HepG2 (cell line): Measurements from ENCODE around the gene HECA. TPM values are rescaled to one million over a fixed set of nuclear protein-coding genes. Genes with fewer than 3 reads are reported as not detected.

Experiments used
- ATAC-seq: fragments of 200-7000 bp; cut with Tn5 transposase; 3 replicates; pipeline ENCODE4 v1.9.1; 2020; ENCODE audit warnings: mild to moderate bottlenecking, moderate library complexity
- BruUV-seq: library from RNA; stranded (reverse); fragments of 400-500 nt; replicated peaks from 2 replicates; lab custom pipeline; 2021; lab: Mats Ljungman, UMichigan
- CTCF ChIA-PET: fragments of 300-600 bp; formaldehyde crosslinking; extraction: SDS; loops from one replicate; lab custom pipeline; 2021; ENCODE audit warnings: low total read pairs, inconsistent platforms, low intra/inter-chr PET ratio; lab: Yijun Ruan, JAX
- POLR2A ChIA-PET: fragments of 350-600 bp; sonication (Branson Sonifier 250); formaldehyde crosslinking; loops from one replicate; lab custom pipeline; 2020; ENCODE audit warnings: antibody characterized with exemption, inconsistent platforms; lab: Yijun Ruan, JAX
- DNase-seq: peaks from one replicate; pipeline ENCODE4 v3.0.0-alpha.2; 2015; ENCODE audit warnings: low spot score
- FAIRE-seq: peaks from 3 replicates; lab custom pipeline; 2011; peaks lifted over from hg19 to GRCh38; lab: Jason Lieb, UNC
- H2AFZ ChIP-seq: one replicate; pipeline ENCODE4 v1.6.1; 2011; ENCODE audit warnings: low read length, inconsistent platforms
- H3K27ac ChIP-seq: fragments of 300-600 bp; 3 replicates; pipeline ENCODE4 v1.8.0; 2011; ENCODE audit warnings: mixed run types, mild to moderate bottlenecking, mixed read lengths, low read length, inconsistent platforms; ENCODE audit not compliant: insufficient read depth; ENCODE audit errors: extremely low read length
- H3K27me3 ChIP-seq, 2 experiments: fragments of 200-600 bp in 1 of 2; 2 replicates in 1 of 2; 3 replicates in 1 of 2; pipeline versions ENCODE4 v1.6.0 to v1.8.0; 2011; ENCODE audit warnings: low read length in 2 of 2, mild to moderate bottlenecking in 2 of 2, moderate library complexity in 2 of 2, inconsistent platforms in 1 of 2; ENCODE audit not compliant: insufficient read depth in 2 of 2, control insufficient read depth in 1 of 2
- H3K36me3 ChIP-seq, 2 experiments: fragments of 200-600 bp in 1 of 2; replicated peaks in 1 of 2; 2 replicates in 1 of 2; 3 replicates in 1 of 2; pipeline versions ENCODE4 v1.5.1 to v1.8.0; 2011; ENCODE audit warnings: low read length in 2 of 2, inconsistent platforms in 1 of 2; ENCODE audit not compliant: insufficient read depth in 2 of 2, control insufficient read depth in 1 of 2
- H3K4me1 ChIP-seq: 2 replicates; pipeline ENCODE4 v1.5.1; 2012; ENCODE audit warnings: low read length, inconsistent platforms; ENCODE audit not compliant: insufficient read depth
- H3K4me2 ChIP-seq: 2 replicates; pipeline ENCODE4 v1.6.0; 2011; ENCODE audit warnings: low read depth, low read length, inconsistent platforms
- H3K4me3 ChIP-seq, 3 experiments: fragments of 200-600 bp in 1 of 3; sonication (generic), shearing (Covaris generic) in 1 of 3; replicated peaks in 1 of 3; 2 replicates each; pipeline ENCODE4 v1.5.1; 2011 to 2016; ENCODE audit warnings: low read length in 3 of 3, inconsistent platforms in 2 of 3, low read depth in 2 of 3, mild to moderate bottlenecking in 2 of 3, control low read depth in 1 of 3, mixed read lengths in 1 of 3; ENCODE audit not compliant: insufficient read depth in 1 of 3
- H3K79me2 ChIP-seq: one replicate; pipeline ENCODE4 v1.6.1; 2011; ENCODE audit warnings: low read length, inconsistent platforms; ENCODE audit not compliant: insufficient read depth
- H3K9ac ChIP-seq: 2 replicates; pipeline ENCODE4 v1.6.0; 2011; ENCODE audit warnings: mild to moderate bottlenecking, low read depth, low read length, inconsistent platforms; ENCODE audit not compliant: insufficient read depth
- H3K9me3 ChIP-seq: 2 replicates; pipeline ENCODE4 v1.5.1; 2012; ENCODE audit warnings: mild to moderate bottlenecking, low read length
- H4K20me1 ChIP-seq: 2 replicates; pipeline ENCODE4 v1.6.0; 2011; ENCODE audit warnings: inconsistent platforms, mild to moderate bottlenecking, low read length, moderate library complexity; ENCODE audit not compliant: insufficient read depth
- CAMTA2 ChIP-seq: sonication (generic); formaldehyde crosslinking; IDR thresholded peaks from 2 replicates; pipeline ENCODE4 v1.4.0; 2020; ENCODE audit warnings: mild to moderate bottlenecking, missing genetic modification reagents, borderline replicate concordance
- CEBPG ChIP-seq: IDR thresholded peaks from 2 replicates; pipeline ENCODE4 v1.6.1; 2016
- CREB1 ChIP-seq, 2 experiments: fragments of 450-650 bp in 1 of 2; IDR thresholded peaks; 2 replicates each; pipeline ENCODE4 v1.6.1; 2016 to 2017; ENCODE audit warnings: control low read depth in 1 of 2, mild to moderate bottlenecking in 1 of 2, missing compliant biosample characterization in 1 of 2, missing genetic modification characterization in 1 of 2
- HNF4G ChIP-seq, 2 experiments: sonication (generic) in 1 of 2; formaldehyde crosslinking in 1 of 2; IDR thresholded peaks; 2 replicates each; pipeline versions ENCODE4 v1.4.0 to v1.6.1; 2011 to 2020; ENCODE audit warnings: borderline replicate concordance in 2 of 2, low read depth in 2 of 2, mild to moderate bottlenecking in 2 of 2, low read length in 1 of 2, missing genetic modification reagents in 1 of 2, moderate library complexity in 1 of 2
- NR1H2 ChIP-seq: sonication (generic); formaldehyde crosslinking; IDR thresholded peaks from 2 replicates; pipeline ENCODE4 v1.8.1; 2022; ENCODE audit warnings: low read depth, missing genetic modification reagents, borderline replicate concordance
- NR2F1 ChIP-seq, 2 experiments: fragments of 450-650 bp in 1 of 2; formaldehyde crosslinking in 1 of 2; IDR thresholded peaks; 2 replicates each; pipeline versions ENCODE4 v1.5.0 to v1.6.1; 2016 to 2020; ENCODE audit warnings: mild to moderate bottlenecking in 1 of 2, missing compliant biosample characterization in 1 of 2, missing genetic modification reagents in 1 of 2, moderate library complexity in 1 of 2
- RAD21 ChIP-seq: fragments of 450-650 bp; formaldehyde crosslinking; IDR thresholded peaks from 2 replicates; pipeline ENCODE4 v1.5.0; 2020; ENCODE audit warnings: mild to moderate bottlenecking
- ZNF430 ChIP-seq: sonication (generic); formaldehyde crosslinking; IDR thresholded peaks from 2 replicates; pipeline ENCODE4 v1.9.0; 2021; ENCODE audit warnings: mild to moderate bottlenecking, missing genetic modification reagents
- ZNF543 ChIP-seq: sonication (generic); formaldehyde crosslinking; IDR thresholded peaks from 2 replicates; pipeline ENCODE4 v1.4.0; 2020; ENCODE audit warnings: mild to moderate bottlenecking, missing genetic modification reagents
- ZNF619 ChIP-seq: sonication (generic); formaldehyde crosslinking; IDR thresholded peaks from 2 replicates; pipeline ENCODE4 v1.4.0; 2020; ENCODE audit warnings: mild to moderate bottlenecking, missing genetic modification reagents
- ZSCAN30 ChIP-seq: sonication (generic); formaldehyde crosslinking; IDR thresholded peaks from 2 replicates; pipeline ENCODE4 v1.5.0; 2020; ENCODE audit warnings: mild to moderate bottlenecking, missing genetic modification reagents
- WGBS: methylation state at CpG from one replicate; pipeline ENCODE4 v1.1.6; 2017; ENCODE audit warnings: low lambda C conversion rate; 5-methylcytosine and 5-hydroxymethylcytosine counted together
- in situ Hi-C: cut with HindIII; loops from 2 replicates; pipeline ENCODE4 v1.10.0; 2017; ENCODE audit warnings: low pct_unique_long_range_greater_than_20kb; ENCODE audit not compliant: extremely low pct_ligation_motif_present
- intact Hi-C: fragments of 100-400 bp; cut with micrococcal nuclease; formaldehyde crosslinking; loops from one replicate; pipeline ENCODE4 v1.10.0; 2022; ENCODE audit not compliant: unreplicated experiment
- polyA plus RNA-seq, 8 experiments: library from polyadenylated mRNA; depleted of rRNA in 3 of 8; stranded (reverse) in 7 of 8; unstranded in 1 of 8; fragments of >200 nt; fragmentation: Illumina TruSeq in 4 of 8; extraction: Trizol in 4 of 8; gene quantifications; 2 replicates each; pipeline versions ENCODE4 v1.2.1 to v1.2.3, GENCODE V29; 2011 to 2016; ENCODE audit warnings: low read depth in 4 of 8, missing spikeins in 1 of 8, mixed read lengths in 1 of 8; ENCODE audit not compliant: insufficient read depth in 1 of 8
- total RNA-seq, 5 experiments: library from RNA; depleted of rRNA; stranded (reverse); fragments of >200 nt; fragmentation: Illumina TruSeq; extraction: Trizol; gene quantifications; 2 replicates each; pipeline ENCODE4 v1.2.3, GENCODE V29; 2016; ENCODE audit warnings: low read depth in 1 of 5
- TF ChIP-seq, protein P1 (sequence below): sonication (generic); formaldehyde crosslinking; IDR thresholded peaks from 2 replicates; pipeline ENCODE4 v1.9.0; 2022; ENCODE audit warnings: missing genetic modification reagents, mild to moderate bottlenecking, borderline replicate concordance
- TF ChIP-seq, protein P2 (sequence below): sonication (generic); formaldehyde crosslinking; IDR thresholded peaks from 2 replicates; pipeline ENCODE4 v1.5.1; 2020; ENCODE audit warnings: mild to moderate bottlenecking, moderate library complexity, missing genetic modification reagents
- TF ChIP-seq, protein P3 (sequence below): sonication (generic); formaldehyde crosslinking; IDR thresholded peaks from 2 replicates; pipeline ENCODE4 v1.4.0; 2020; ENCODE audit warnings: missing genetic modification reagents

HECA gene
- total and polyA plus RNA-seq, 2 of the 13 experiments (the other 11 are each of a cell fraction or from before 2014, with no cell fraction given) = 0.18 to 0.49 TPM

DNA sequence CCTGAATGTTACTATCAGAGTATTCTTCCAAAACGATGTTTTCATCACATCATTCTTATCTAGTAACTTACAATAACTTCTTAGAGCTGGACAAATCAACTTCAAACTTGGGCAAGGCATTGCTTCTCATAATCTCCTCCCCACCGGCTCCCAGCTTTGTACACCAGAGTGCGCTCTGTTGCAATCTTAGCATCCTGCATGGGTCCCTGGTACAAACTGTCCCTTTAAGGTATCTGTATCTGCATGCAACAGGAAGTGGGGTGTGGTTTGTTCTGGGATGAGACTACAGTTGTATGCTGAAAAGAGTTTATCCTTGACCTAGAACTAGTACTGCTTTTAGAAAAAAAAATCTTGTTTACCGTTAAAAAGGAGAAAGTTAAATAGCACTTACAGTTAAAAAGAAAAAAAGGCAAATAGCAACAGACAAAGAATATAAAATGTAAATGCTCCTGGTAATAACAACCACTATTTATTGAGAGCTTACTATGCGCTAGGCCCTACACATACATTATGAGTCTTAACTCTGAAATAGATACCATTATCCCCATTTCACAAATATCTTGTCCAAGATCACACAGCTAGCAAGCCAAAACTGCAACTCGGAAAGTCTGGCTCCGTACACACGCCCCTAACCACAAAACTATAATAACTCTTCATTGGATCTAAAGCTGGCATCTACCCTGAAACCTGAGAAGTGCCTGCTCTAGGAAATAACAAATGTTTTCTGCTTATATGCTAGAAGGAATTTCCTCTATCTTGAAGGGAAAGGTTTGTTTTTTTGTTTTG, 9.8 kb upstream of the HECA start (continued):
- TF ChIP-seq, protein P1, sequence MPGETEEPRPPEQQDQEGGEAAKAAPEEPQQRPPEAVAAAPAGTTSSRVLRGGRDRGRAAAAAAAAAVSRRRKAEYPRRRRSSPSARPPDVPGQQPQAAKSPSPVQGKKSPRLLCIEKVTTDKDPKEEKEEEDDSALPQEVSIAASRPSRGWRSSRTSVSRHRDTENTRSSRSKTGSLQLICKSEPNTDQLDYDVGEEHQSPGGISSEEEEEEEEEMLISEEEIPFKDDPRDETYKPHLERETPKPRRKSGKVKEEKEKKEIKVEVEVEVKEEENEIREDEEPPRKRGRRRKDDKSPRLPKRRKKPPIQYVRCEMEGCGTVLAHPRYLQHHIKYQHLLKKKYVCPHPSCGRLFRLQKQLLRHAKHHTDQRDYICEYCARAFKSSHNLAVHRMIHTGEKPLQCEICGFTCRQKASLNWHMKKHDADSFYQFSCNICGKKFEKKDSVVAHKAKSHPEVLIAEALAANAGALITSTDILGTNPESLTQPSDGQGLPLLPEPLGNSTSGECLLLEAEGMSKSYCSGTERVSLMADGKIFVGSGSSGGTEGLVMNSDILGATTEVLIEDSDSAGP (CRISPR knock-in tag) = peak; percentile 88; the same call in 1 of the 2 replicates
- peak; percentile 47; the same call in 1 of the 2 replicates for TF ChIP-seq CEBPG (CRISPR knock-in tag)
- TF ChIP-seq, protein P2, sequence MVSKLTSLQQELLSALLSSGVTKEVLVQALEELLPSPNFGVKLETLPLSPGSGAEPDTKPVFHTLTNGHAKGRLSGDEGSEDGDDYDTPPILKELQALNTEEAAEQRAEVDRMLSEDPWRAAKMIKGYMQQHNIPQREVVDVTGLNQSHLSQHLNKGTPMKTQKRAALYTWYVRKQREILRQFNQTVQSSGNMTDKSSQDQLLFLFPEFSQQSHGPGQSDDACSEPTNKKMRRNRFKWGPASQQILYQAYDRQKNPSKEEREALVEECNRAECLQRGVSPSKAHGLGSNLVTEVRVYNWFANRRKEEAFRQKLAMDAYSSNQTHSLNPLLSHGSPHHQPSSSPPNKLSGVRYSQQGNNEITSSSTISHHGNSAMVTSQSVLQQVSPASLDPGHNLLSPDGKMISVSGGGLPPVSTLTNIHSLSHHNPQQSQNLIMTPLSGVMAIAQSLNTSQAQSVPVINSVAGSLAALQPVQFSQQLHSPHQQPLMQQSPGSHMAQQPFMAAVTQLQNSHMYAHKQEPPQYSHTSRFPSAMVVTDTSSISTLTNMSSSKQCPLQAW (CRISPR knock-in tag) = peak; percentile 37; the same call in 1 of the 2 replicates
- TF ChIP-seq ZNF619 = no peak
- TF ChIP-seq RAD21 (CRISPR knock-in tag) = peak; percentile 20; the same call in 1 of the 2 replicates

DNA sequence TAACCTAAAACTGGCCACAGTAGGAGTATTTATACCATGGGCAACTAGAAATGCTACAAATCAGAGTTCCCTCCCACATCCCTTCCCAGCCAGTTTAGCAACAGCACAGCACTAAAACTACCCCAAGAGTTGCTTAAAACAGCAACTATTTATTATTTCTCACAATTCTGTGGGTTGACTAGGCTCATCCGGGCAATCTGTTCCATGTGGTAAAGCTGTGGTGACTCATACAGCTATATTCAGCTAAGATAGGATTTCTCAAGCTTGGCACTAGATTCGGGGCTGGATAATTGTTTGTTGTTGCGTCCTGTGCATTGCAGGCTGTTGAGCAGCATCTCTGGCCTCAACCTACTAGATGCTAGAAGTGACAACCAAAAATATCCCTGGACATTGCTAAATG, 8.6 kb upstream of the HECA start:
- H4K20me1 ChIP-seq = no peaks in the 10 kb centered on the region
- POLR2A ChIA-PET = no interaction called here
- in situ Hi-C loops (no loop called here), intact Hi-C loops (no loop called here)
- ATAC-seq (no peak), DNase-seq (no peak), FAIRE-seq (no peak)
- BruUV-seq = no TSS peak
- no peaks in the 10 kb centered on the region for H3K4me1 ChIP-seq
- WGBS = 16% methylated on average over 3 of the region's 3 CpGs
- no peaks in the 10 kb centered on the region for H3K36me3 ChIP-seq
- no peak overlapping the region for H3K4me3 ChIP-seq
- no peak overlapping the region for H3K4me2 ChIP-seq
- no peak overlapping the region for H3K27ac ChIP-seq
- peaks cover 0 to 3% of the 10 kb centered on the region in 2 experiments; a peak in 2 of 5 replicates for H3K27me3 ChIP-seq
- H2AFZ ChIP-seq = no peak overlapping the region
- H3K9me3 ChIP-seq = no peaks in the 10 kb centered on the region
- H3K9ac ChIP-seq = no peak overlapping the region
- no peaks in the 10 kb centered on the region for H3K79me2 ChIP-seq
- CTCF ChIA-PET = interaction anchor here (1.8 kb wide), 1 partner anchor 238 kb away, joined by 6 read pairs; no protein-coding TSS in a partner anchor
- no peak for TF ChIP-seq ZNF430 (CRISPR knock-in tag)
- no peak for TF ChIP-seq ZSCAN30
- no peak for TF ChIP-seq NR1H2 (CRISPR knock-in tag)
- TF ChIP-seq ZNF543 = no peak
- TF ChIP-seq CAMTA2 (CRISPR knock-in tag) = no peak
- no peak for TF ChIP-seq CREB1 (IDR thresholded peaks at IDR 0.05)
- no peak for TF ChIP-seq CREB1 (CRISPR knock-in tag; IDR thresholded peaks at IDR 0.05)
- TF ChIP-seq, protein P3, sequence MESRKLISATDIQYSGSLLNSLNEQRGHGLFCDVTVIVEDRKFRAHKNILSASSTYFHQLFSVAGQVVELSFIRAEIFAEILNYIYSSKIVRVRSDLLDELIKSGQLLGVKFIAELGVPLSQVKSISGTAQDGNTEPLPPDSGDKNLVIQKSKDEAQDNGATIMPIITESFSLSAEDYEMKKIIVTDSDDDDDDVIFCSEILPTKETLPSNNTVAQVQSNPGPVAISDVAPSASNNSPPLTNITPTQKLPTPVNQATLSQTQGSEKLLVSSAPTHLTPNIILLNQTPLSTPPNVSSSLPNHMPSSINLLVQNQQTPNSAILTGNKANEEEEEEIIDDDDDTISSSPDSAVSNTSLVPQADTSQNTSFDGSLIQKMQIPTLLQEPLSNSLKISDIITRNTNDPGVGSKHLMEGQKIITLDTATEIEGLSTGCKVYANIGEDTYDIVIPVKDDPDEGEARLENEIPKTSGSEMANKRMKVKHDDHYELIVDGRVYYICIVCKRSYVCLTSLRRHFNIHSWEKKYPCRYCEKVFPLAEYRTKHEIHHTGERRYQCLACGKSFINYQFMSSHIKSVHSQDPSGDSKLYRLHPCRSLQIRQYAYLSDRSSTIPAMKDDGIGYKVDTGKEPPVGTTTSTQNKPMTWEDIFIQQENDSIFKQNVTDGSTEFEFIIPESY (CRISPR knock-in tag) = no peak
- TF ChIP-seq HNF4G (IDR thresholded peaks at IDR 0.05; ENCODE audit: borderline replicate concordance, low read depth, low read length) = no peak
- TF ChIP-seq HNF4G (CRISPR knock-in tag; IDR thresholded peaks at IDR 0.05; ENCODE audit: borderline replicate concordance, low read depth) = no peak
- no peak for TF ChIP-seq NR2F1 (CRISPR knock-in tag; IDR thresholded peaks at IDR 0.05)
